ENCODE results near the gene GSN. TPM values are rescaled to one million over a fixed set of nuclear protein-coding genes. Genes with fewer than 3 reads are reported as not detected.

GSN gene
- total and polyA plus RNA-seq, 9 of the 15 experiments (the other 6 are each of a cell fraction or from before 2014, with no cell fraction given) = 0.39 to 16.6 (median 8.2) TPM

DNA sequence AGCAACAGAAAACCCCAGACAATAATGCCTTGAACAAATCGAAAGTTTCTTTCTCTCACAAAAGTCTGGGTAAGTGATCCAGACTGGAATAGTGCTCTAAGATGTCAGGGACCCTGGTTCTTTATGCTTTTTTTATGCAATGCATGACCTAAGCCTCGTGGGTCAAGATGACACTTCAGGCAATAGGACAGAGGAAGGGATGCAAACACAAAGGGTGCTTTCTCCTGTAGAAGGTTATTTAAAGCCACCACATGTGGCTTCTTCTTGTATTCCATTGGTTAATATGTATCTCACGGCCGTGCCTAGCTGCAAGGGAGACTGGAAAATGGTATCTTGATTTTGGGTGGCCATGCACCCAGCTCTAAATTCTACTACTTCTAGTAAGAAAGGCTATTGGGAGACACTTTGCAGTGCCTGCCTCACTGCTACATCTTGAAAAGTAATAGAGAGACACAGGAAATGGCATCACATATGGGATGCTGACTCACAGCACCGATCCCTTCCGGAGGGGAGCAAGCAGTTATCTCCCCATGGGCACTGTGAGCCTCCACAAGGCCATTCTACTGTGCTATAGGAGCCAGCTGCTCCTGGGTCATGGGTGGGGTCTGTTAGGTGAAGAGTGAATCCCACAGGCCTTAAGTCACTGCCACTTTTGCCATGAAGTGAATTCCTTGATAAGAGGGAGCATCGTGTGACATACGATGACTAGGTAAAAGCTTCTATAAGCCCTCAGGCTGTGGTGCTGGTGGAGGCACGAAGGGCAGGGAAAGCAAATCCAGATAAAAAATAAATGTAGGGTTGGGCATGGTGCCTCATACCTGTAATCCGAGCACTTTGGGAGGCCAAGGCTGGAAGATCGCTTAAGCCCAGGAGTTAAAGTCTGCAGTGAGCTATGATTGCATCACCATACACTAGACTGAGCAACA is 33.8 kb upstream of the GSN start (continued):
- TF ChIP-seq, protein P1, sequence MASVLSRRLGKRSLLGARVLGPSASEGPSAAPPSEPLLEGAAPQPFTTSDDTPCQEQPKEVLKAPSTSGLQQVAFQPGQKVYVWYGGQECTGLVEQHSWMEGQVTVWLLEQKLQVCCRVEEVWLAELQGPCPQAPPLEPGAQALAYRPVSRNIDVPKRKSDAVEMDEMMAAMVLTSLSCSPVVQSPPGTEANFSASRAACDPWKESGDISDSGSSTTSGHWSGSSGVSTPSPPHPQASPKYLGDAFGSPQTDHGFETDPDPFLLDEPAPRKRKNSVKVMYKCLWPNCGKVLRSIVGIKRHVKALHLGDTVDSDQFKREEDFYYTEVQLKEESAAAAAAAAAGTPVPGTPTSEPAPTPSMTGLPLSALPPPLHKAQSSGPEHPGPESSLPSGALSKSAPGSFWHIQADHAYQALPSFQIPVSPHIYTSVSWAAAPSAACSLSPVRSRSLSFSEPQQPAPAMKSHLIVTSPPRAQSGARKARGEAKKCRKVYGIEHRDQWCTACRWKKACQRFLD (CRISPR knock-in tag; IDR thresholded peaks at IDR 0.05) = peak; percentile 68
- TF ChIP-seq CBFA2T3 (IDR thresholded peaks at IDR 0.05) = peak; percentile 80
- TF ChIP-seq STAT5B (CRISPR knock-in tag; IDR thresholded peaks at IDR 0.05) = no peak
- TF ChIP-seq BDP1 (IDR thresholded peaks at IDR 0.05; ENCODE audit: insufficient read depth, insufficient read length) = no peak
- 0 out of 2 replicates have a peak, but pooled peaks have one; percentile 28 for TF ChIP-seq NFATC3 (IDR thresholded peaks at IDR 0.05)
- TF ChIP-seq, protein P2, sequence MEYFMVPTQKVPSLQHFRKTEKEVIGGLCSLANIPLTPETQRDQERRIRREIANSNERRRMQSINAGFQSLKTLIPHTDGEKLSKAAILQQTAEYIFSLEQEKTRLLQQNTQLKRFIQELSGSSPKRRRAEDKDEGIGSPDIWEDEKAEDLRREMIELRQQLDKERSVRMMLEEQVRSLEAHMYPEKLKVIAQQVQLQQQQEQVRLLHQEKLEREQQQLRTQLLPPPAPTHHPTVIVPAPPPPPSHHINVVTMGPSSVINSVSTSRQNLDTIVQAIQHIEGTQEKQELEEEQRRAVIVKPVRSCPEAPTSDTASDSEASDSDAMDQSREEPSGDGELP (CRISPR knock-in tag; IDR thresholded peaks at IDR 0.05; ENCODE audit: borderline replicate concordance) = peak; percentile 68
- no peak for TF ChIP-seq SMC3 (conservative IDR thresholded peaks at IDR 0.05; ENCODE audit: insufficient read depth, low read depth, low read length)
- TF ChIP-seq ID3 (CRISPR knock-in tag; IDR thresholded peaks at IDR 0.05) = no peak
- peak; percentile 49; the same call in 1 of the 2 replicates for TF ChIP-seq ID3 (tag; IDR thresholded peaks at IDR 0.05)
- peak; percentile 88 for TF ChIP-seq DMBX1 (CRISPR knock-in tag; IDR thresholded peaks at IDR 0.05; ENCODE audit: borderline replicate concordance)
- no peak for TF ChIP-seq HCFC1 (IDR thresholded peaks at IDR 0.05; ENCODE audit: low read depth, low read length)
- TF ChIP-seq ZBTB7A (IDR thresholded peaks at IDR 0.05; ENCODE audit: borderline replicate concordance, control insufficient read depth, low read depth, low read length) = peak; percentile 54; the same call in 1 of the 2 replicates
- no peak for TF ChIP-seq NUFIP1 (IDR thresholded peaks at IDR 0.05; ENCODE audit: partially characterized antibody)
- peak; percentile 35 for TF ChIP-seq MEIS2 (IDR thresholded peaks at IDR 0.05; ENCODE audit: partially characterized antibody)
- TF ChIP-seq, protein P3, sequence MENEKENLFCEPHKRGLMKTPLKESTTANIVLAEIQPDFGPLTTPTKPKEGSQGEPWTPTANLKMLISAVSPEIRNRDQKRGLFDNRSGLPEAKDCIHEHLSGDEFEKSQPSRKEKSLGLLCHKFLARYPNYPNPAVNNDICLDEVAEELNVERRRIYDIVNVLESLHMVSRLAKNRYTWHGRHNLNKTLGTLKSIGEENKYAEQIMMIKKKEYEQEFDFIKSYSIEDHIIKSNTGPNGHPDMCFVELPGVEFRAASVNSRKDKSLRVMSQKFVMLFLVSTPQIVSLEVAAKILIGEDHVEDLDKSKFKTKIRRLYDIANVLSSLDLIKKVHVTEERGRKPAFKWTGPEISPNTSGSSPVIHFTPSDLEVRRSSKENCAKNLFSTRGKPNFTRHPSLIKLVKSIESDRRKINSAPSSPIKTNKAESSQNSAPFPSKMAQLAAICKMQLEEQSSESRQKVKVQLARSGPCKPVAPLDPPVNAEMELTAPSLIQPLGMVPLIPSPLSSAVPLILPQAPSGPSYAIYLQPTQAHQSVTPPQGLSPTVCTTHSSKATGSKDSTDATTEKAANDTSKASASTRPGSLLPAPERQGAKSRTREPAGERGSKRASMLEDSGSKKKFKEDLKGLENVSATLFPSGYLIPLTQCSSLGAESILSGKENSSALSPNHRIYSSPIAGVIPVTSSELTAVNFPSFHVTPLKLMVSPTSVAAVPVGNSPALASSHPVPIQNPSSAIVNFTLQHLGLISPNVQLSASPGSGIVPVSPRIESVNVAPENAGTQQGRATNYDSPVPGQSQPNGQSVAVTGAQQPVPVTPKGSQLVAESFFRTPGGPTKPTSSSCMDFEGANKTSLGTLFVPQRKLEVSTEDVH (IDR thresholded peaks at IDR 0.05; ENCODE audit: low read depth, partially characterized antibody) = no peak
- TF ChIP-seq, protein P4, sequence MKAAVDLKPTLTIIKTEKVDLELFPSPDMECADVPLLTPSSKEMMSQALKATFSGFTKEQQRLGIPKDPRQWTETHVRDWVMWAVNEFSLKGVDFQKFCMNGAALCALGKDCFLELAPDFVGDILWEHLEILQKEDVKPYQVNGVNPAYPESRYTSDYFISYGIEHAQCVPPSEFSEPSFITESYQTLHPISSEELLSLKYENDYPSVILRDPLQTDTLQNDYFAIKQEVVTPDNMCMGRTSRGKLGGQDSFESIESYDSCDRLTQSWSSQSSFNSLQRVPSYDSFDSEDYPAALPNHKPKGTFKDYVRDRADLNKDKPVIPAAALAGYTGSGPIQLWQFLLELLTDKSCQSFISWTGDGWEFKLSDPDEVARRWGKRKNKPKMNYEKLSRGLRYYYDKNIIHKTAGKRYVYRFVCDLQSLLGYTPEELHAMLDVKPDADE (conservative IDR thresholded peaks at IDR 0.05; ENCODE audit: control insufficient read depth, low read depth, low read length) = peak; percentile 38; the same call in 1 of the 2 replicates
- peak; percentile 47 for TF ChIP-seq CXXC5 (CRISPR knock-in tag; IDR thresholded peaks at IDR 0.05)
- TF ChIP-seq, protein P5, sequence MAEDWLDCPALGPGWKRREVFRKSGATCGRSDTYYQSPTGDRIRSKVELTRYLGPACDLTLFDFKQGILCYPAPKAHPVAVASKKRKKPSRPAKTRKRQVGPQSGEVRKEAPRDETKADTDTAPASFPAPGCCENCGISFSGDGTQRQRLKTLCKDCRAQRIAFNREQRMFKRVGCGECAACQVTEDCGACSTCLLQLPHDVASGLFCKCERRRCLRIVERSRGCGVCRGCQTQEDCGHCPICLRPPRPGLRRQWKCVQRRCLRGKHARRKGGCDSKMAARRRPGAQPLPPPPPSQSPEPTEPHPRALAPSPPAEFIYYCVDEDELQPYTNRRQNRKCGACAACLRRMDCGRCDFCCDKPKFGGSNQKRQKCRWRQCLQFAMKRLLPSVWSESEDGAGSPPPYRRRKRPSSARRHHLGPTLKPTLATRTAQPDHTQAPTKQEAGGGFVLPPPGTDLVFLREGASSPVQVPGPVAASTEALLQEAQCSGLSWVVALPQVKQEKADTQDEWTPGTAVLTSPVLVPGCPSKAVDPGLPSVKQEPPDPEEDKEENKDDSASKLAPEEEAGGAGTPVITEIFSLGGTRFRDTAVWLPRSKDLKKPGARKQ (CRISPR knock-in tag; IDR thresholded peaks at IDR 0.05) = no peak

Data from K562 (cell line).